RWPE2 (cell line): ENCODE data around the gene FBXO33.

Source experiments
- ATAC-seq: fragments of 200-7000 bp; cut with Tn5 transposase; 3 replicates; pipeline ENCODE4 v1.9.1; 2021; ENCODE audit warnings: low read depth
- DNase-seq: peaks from one replicate; pipeline ENCODE4 v3.0.0-alpha.2; 2020; ENCODE audit warnings: low spot score
- H3K27ac ChIP-seq: fragments of 450-650 bp; 2 replicates; pipeline ENCODE4 v1.5.1; 2017; ENCODE audit warnings: mild to moderate bottlenecking; ENCODE audit not compliant: poor library complexity, severe bottlenecking
- H3K27me3 ChIP-seq: fragments of 250-450 bp; sonication (Bioruptor Pico); 2 replicates; pipeline ENCODE4 v1.5.1; 2021; ENCODE audit warnings: mild to moderate bottlenecking, moderate library complexity; ENCODE audit not compliant: insufficient read depth, poor library complexity, severe bottlenecking
- H3K36me3 ChIP-seq: fragments of 250-450 bp; sonication (Bioruptor Pico); 2 replicates; pipeline ENCODE4 v1.5.1; 2020; ENCODE audit warnings: low read depth, mild to moderate bottlenecking, moderate library complexity
- H3K4me1 ChIP-seq: fragments of 250-450 bp; sonication (Bioruptor Pico); 2 replicates; pipeline ENCODE4 v1.5.1; 2021; ENCODE audit warnings: mild to moderate bottlenecking, moderate library complexity; ENCODE audit not compliant: insufficient read depth, poor library complexity, severe bottlenecking
- H3K4me3 ChIP-seq: fragments of 250-450 bp; sonication (Bioruptor Pico); 2 replicates; pipeline ENCODE4 v1.5.1; 2021; ENCODE audit warnings: mild to moderate bottlenecking, moderate library complexity; ENCODE audit not compliant: severe bottlenecking
- H3K9me3 ChIP-seq: fragments of 250-450 bp; sonication (Bioruptor Pico); 2 replicates; pipeline ENCODE4 v1.5.1; 2021; ENCODE audit warnings: mild to moderate bottlenecking, moderate library complexity; ENCODE audit not compliant: severe bottlenecking
- TF ChIP-seq, protein P1 (sequence below): fragments of 450-650 bp; IDR thresholded peaks from one replicate; pipeline ENCODE4 v1.5.1; 2017; ENCODE audit warnings: mild to moderate bottlenecking, moderate library complexity; ENCODE audit not compliant: poor library complexity, severe bottlenecking

Gene FBXO33, protein sequence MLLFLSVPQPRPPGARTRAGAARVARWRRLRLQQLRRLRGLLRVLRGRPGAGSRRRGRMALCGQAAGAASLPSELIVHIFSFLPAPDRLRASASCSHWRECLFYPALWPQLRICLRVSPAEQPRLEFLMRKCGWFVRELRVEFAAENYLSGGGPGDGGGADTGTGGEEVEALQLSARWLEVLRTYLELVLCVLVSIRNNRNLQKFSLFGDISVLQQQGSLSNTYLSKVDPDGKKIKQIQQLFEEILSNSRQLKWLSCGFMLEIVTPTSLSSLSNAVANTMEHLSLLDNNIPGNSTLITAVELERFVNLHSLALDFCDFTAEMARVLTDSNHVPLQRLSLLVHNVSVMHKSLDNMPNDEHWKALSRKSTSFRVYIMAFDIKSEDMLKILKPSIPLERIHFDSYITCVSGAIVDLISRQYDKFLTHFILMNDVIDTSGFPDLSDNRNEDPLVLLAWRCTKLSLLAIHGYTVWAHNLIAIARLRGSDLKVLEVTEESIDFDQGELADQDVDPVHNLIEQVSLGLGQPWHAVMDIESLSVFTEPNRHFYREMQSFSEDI

DNA sequence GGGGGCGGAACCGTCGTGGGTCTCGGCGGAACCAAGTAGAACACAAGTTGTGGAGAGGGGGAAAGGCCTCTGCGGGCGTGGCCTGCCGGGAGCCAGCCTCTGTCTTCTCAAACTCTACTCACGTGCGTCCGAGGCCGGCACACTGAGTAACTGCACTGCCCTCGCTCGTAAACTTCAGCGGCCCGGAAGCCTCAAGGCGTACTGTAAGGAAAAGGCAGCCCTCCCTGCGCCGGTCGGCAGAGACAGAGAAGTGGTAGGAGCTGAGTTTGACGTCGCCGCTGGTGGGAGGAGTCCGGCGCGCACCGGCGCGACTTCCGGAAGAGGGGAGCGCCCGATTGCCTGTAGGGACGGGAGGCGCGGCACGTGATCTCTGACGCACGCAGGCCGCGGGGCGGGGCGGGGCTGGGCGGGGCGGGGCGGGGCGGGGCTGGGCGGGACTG lies at the start of gene FBXO33:
TSS of gene FBXO33 (minus strand) at position 255 of the 440 bp plus-strand sequence. CDS start 271 bp downstream, outside the sequence.
- peak; percentile 78 for ATAC-seq
- peak; percentile 96 for DNase-seq
- no peaks in the 10 kb centered on the region for H3K36me3 ChIP-seq
- H3K9me3 ChIP-seq = no peaks in the 10 kb centered on the region
- H3K4me3 ChIP-seq = peak within 1 kb of the TSS; percentile 93
- TF ChIP-seq, protein P1, sequence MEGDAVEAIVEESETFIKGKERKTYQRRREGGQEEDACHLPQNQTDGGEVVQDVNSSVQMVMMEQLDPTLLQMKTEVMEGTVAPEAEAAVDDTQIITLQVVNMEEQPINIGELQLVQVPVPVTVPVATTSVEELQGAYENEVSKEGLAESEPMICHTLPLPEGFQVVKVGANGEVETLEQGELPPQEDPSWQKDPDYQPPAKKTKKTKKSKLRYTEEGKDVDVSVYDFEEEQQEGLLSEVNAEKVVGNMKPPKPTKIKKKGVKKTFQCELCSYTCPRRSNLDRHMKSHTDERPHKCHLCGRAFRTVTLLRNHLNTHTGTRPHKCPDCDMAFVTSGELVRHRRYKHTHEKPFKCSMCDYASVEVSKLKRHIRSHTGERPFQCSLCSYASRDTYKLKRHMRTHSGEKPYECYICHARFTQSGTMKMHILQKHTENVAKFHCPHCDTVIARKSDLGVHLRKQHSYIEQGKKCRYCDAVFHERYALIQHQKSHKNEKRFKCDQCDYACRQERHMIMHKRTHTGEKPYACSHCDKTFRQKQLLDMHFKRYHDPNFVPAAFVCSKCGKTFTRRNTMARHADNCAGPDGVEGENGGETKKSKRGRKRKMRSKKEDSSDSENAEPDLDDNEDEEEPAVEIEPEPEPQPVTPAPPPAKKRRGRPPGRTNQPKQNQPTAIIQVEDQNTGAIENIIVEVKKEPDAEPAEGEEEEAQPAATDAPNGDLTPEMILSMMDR = no peak
- peaks cover 25% of the 10 kb centered on the region for H3K4me1 ChIP-seq
- H3K27ac ChIP-seq = peak within 1 kb of the TSS; percentile 67
- H3K27me3 ChIP-seq = no peaks in the 10 kb centered on the region

DNA sequence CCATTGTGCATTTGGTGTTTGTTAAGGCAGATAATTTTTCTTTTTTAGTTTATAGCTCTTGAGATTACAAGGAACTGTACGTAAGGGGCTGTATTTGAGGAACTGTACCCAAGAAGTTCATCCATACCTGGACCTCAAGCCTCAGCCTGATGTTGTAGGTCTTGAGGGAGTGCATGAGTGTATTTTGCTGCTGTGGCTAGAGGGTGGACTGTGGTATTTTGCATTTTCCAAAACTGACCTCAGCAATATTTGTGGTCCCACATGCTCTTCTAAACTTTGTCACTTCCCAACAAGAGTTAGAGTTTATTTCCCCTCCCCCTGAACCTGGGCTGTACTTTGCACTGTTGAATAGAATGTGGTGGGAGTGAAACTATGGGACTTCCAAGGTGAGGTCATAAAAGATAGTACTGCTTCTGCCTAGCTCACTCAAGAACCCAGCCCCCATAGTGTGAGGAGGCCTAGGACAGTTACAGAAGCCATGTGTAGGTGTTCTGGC lies 42.2 kb upstream of the FBXO33 start:
- H3K27me3 ChIP-seq = peaks cover 6% of the 10 kb centered on the region
- no peaks in the 10 kb centered on the region for H3K4me1 ChIP-seq
- TF ChIP-seq, protein P1 = no peak
- no peak for DNase-seq
- H3K27ac ChIP-seq = no peak overlapping the region
- H3K36me3 ChIP-seq = no peaks in the 10 kb centered on the region
- ATAC-seq = no peak
- no peaks in the 10 kb centered on the region for H3K9me3 ChIP-seq
- H3K4me3 ChIP-seq = no peak overlapping the region

DNA sequence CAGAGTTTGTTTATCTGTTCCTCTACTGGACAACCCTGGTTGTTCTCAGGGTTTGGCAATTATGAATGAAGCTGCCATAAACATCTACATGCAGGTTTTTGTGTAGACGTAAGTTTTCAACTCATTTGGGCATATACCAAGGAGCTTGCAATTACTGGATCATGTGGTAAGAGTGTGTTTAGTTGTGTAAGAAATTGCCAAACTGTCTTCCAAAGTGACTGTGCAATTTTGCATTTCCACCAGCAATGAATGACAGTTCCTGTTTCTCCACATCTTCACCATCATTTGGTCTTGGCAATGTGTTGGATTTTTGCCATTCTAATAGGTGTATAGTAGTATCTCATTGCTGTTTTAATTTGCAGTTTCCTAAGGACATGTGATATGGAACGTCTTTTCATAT lies 39.8 kb upstream of the FBXO33 start:
- Histone ChIP-seq H3K9me3 (no peaks in the 10 kb centered on the region), H3K4me1 (no peaks in the 10 kb centered on the region), H3K4me3 (no peak overlapping the region), H3K27ac (no peak overlapping the region), H3K36me3 (no peaks in the 10 kb centered on the region), H3K27me3 (no peaks in the 10 kb centered on the region)
- no peak for ATAC-seq
- TF ChIP-seq, protein P1 = no peak
- no peak for DNase-seq

DNA sequence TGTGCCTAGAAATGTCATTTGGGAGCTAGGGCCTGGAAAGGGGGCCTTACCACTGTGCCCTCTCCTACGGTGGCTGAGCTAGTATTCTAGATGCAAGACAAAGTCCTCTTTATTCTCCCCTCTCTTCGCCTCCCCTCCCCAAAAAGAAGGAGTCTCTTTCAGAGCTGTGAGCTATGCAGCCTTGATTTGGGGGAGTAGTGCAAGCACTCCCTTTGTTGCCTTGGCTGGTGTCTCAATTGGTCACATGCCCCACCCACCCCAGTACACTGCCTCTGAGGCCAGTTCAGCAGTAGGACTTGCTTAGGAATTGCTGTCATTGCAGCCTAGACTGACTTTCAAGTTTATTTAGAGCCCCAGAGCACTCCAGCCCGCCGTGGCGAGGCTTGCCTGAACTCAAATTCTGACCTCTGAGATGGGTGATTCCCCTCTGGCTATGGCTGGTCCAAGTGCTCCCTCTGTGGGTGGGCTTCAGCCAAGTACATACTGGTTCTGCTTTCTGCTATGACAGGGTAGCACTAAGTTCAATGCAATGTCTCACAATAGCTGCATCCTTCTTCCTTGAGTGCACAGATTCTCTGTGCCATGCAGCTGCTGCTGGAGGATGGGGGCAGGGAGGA lies 37.0 kb upstream of the FBXO33 start:
- Histone ChIP-seq H3K27me3 (peaks cover 7% of the 10 kb centered on the region), H3K36me3 (no peaks in the 10 kb centered on the region), H3K27ac (no peak overlapping the region), H3K4me3 (no peak overlapping the region), H3K9me3 (peaks cover 4% of the 10 kb centered on the region), H3K4me1 (no peaks in the 10 kb centered on the region)
- peak; percentile 41; the same call in 2 of the 3 replicates for ATAC-seq
- no peak for DNase-seq
- TF ChIP-seq, protein P1 = no peak
